SK-N-SH (cell line): ENCODE data around the gene RABGAP1L. TPM values are rescaled to one million over a fixed set of nuclear protein-coding genes. Genes with fewer than 3 reads are reported as not detected.

Experiments
- CTCF ChIA-PET: fragments of 300-600, 350-600 bp; formaldehyde crosslinking; extraction: SDS; loops from one replicate; lab custom pipeline; 2021; lab: Yijun Ruan, JAX
- POLR2A ChIA-PET: fragments of 350-600 bp; sonication (Branson Sonifier 250); formaldehyde crosslinking; extraction: SDS; loops from one replicate; lab custom pipeline; 2020; ENCODE audit warnings: antibody characterized with exemption, inconsistent platforms; lab: Yijun Ruan, JAX
- DNase-seq: peaks from one replicate; pipeline ENCODE4 v3.0.0; 2012
- H2AFZ ChIP-seq: fragments of 200-600 bp; sonication (generic); 2 replicates; pipeline ENCODE4 v1.8.1; 2016; ENCODE audit warnings: antibody characterized with exemption, mild to moderate bottlenecking, low read depth
- H3F3A ChIP-seq: fragments of 200-600 bp; sonication (generic); replicated peaks from 2 replicates; pipeline ENCODE3; 2016; ENCODE audit warnings: antibody characterized with exemption, mild to moderate bottlenecking; ENCODE audit not compliant: insufficient read depth
- H3K27ac ChIP-seq, 2 experiments: fragments of 200-500 bp in 1 of 2; fragments of 200-600 bp in 1 of 2; sonication (Bioruptor generic) in 1 of 2; sonication (generic), shearing (Covaris generic) in 1 of 2; 2 replicates each; pipeline versions ENCODE4 v1.5.1 to v1.6.1; 2014 to 2016; ENCODE audit warnings: low read depth in 2 of 2, inconsistent platforms in 1 of 2, low read length in 1 of 2, mild to moderate bottlenecking in 1 of 2, mixed read lengths in 1 of 2
- H3K27me3 ChIP-seq: fragments of 200-600 bp; sonication (generic), shearing (Covaris generic); 2 replicates; pipeline ENCODE4 v1.6.1; 2016; ENCODE audit warnings: mixed run types; ENCODE audit not compliant: insufficient read depth
- H3K36me3 ChIP-seq, 2 experiments: fragments of 200-500 bp in 1 of 2; fragments of 200-600 bp in 1 of 2; sonication (Bioruptor generic) in 1 of 2; sonication (generic) in 1 of 2; replicated peaks in 1 of 2; 2 replicates each; pipeline versions ENCODE3 to v1.5.1; 2014 to 2016; ENCODE audit warnings: low read length in 1 of 2, mild to moderate bottlenecking in 1 of 2; ENCODE audit not compliant: insufficient read depth in 2 of 2, control insufficient read depth in 1 of 2
- H3K4me1 ChIP-seq, 2 experiments: fragments of 200-500 bp in 1 of 2; fragments of 200-600 bp in 1 of 2; sonication (Bioruptor generic) in 1 of 2; sonication (generic), shearing (Covaris generic) in 1 of 2; 2 replicates each; pipeline versions ENCODE4 v1.5.1 to v1.6.1; 2014 to 2016; ENCODE audit warnings: low read depth in 1 of 2, low read length in 1 of 2, mixed run types in 1 of 2; ENCODE audit not compliant: insufficient read depth in 2 of 2, control insufficient read depth in 1 of 2
- H3K4me2 ChIP-seq: fragments of 200-600 bp; sonication (generic), shearing (Covaris generic); 2 replicates; pipeline ENCODE4 v1.6.1; 2017; ENCODE audit warnings: mixed run types
- H3K4me3 ChIP-seq, 2 experiments: fragments of 200-500 bp in 1 of 2; fragments of 200-600 bp in 1 of 2; sonication (Bioruptor generic) in 1 of 2; sonication (generic), shearing (Covaris generic) in 1 of 2; 2 replicates each; pipeline versions ENCODE4 v1.5.1 to v1.8.1; 2014 to 2016; ENCODE audit warnings: low read depth in 2 of 2, inconsistent platforms in 1 of 2, low read length in 1 of 2, mild to moderate bottlenecking in 1 of 2, mixed read lengths in 1 of 2, moderate library complexity in 1 of 2
- H3K79me2 ChIP-seq: fragments of 200-600 bp; sonication (generic); 2 replicates; pipeline ENCODE4 v1.8.1; 2017; ENCODE audit warnings: mild to moderate bottlenecking; ENCODE audit not compliant: insufficient read depth
- H3K9ac ChIP-seq: fragments of 200-600 bp; sonication (generic); 2 replicates; pipeline ENCODE4 v1.6.1; 2017; ENCODE audit warnings: mixed run types
- H3K9me2 ChIP-seq: fragments of 200-600 bp; sonication (generic); 2 replicates; pipeline ENCODE4 v1.6.1; 2017; ENCODE audit warnings: mixed run types
- H3K9me3 ChIP-seq: fragments of 200-600 bp; sonication (generic); 2 replicates; pipeline ENCODE4 v1.6.1; 2017; ENCODE audit warnings: mixed run types, mild to moderate bottlenecking, moderate library complexity
- H4K20me1 ChIP-seq: fragments of 200-600 bp; sonication (generic); 2 replicates; pipeline ENCODE4 v1.6.1; 2017; ENCODE audit warnings: mild to moderate bottlenecking, mixed run types; ENCODE audit not compliant: insufficient read depth
- CHD2 ChIP-seq: fragments of 150-350 bp; IDR thresholded peaks from 2 replicates; pipeline ENCODE4 v1.6.1; 2018; ENCODE audit warnings: low read length; ENCODE audit not compliant: partially characterized antibody
- ELF1 ChIP-seq: IDR thresholded peaks from 2 replicates; pipeline ENCODE4 v1.4.0; 2012
- EP300 ChIP-seq, 2 experiments: IDR thresholded peaks; 2 replicates each; pipeline versions ENCODE4 v1.4.0 to v1.6.1; 2012; ENCODE audit warnings: borderline replicate concordance in 1 of 2, low read depth in 1 of 2, low read length in 1 of 2
- EZH2phosphoT487 ChIP-seq: fragments of 200-600 bp; sonication (generic); IDR thresholded peaks from 2 replicates; pipeline ENCODE4 v1.6.1; 2017; ENCODE audit warnings: low read depth, mixed run types, mild to moderate bottlenecking, antibody characterized with exemption, moderate library complexity, borderline replicate concordance
- FOSL2 ChIP-seq: IDR thresholded peaks from 2 replicates; pipeline ENCODE4 v1.4.0; 2012; ENCODE audit warnings: low read depth, mild to moderate bottlenecking, moderate library complexity, borderline replicate concordance
- FOXJ3 ChIP-seq: sonication (generic); formaldehyde crosslinking; IDR thresholded peaks from 2 replicates; pipeline ENCODE4 v1.5.1; 2020; ENCODE audit warnings: mild to moderate bottlenecking, missing genetic modification reagents
- GABPA ChIP-seq: IDR thresholded peaks from 2 replicates; pipeline ENCODE4 v1.4.0; 2012; ENCODE audit warnings: low read depth, mild to moderate bottlenecking
- GATA2 ChIP-seq: sonication (generic); formaldehyde crosslinking; IDR thresholded peaks from 2 replicates; pipeline ENCODE4 v1.5.0; 2020; ENCODE audit warnings: mild to moderate bottlenecking, missing genetic modification reagents
- JUND ChIP-seq: IDR thresholded peaks from 2 replicates; pipeline ENCODE4 v1.4.0; 2012
- MEF2A ChIP-seq: IDR thresholded peaks from 2 replicates; pipeline ENCODE4 v1.4.0; 2012; ENCODE audit warnings: low read depth, borderline replicate concordance
- MXI1 ChIP-seq: IDR thresholded peaks from 2 replicates; pipeline ENCODE4 v1.6.1; 2012; ENCODE audit warnings: mild to moderate bottlenecking, low read depth, low read length, improper control_type of control experiment
- NFIC ChIP-seq: IDR thresholded peaks from 2 replicates; pipeline ENCODE4 v1.4.0; 2012; ENCODE audit warnings: borderline replicate concordance
- NRF1 ChIP-seq: IDR thresholded peaks from 2 replicates; pipeline ENCODE4 v1.6.1; 2012; ENCODE audit warnings: low read depth, mild to moderate bottlenecking, low read length
- PBX3 ChIP-seq: IDR thresholded peaks from 2 replicates; pipeline ENCODE4; 2012
- POLR2AphosphoS5 ChIP-seq: IDR thresholded peaks from 2 replicates; pipeline ENCODE4 v1.6.1; 2012; ENCODE audit warnings: low read depth, low read length
- RCOR1 ChIP-seq: fragments of 150-350 bp; IDR thresholded peaks from 2 replicates; pipeline ENCODE4 v1.6.1; 2017; ENCODE audit warnings: antibody characterized with exemption, low read length
- RFX5 ChIP-seq: IDR thresholded peaks from 2 replicates; pipeline ENCODE4 v1.6.1; 2012; ENCODE audit warnings: mild to moderate bottlenecking, improper control_type of control experiment, low read length
- RXRA ChIP-seq: IDR thresholded peaks from 2 replicates; pipeline ENCODE4 v1.4.0; 2012; ENCODE audit warnings: low read depth, mild to moderate bottlenecking, borderline replicate concordance
- SIN3A ChIP-seq: IDR thresholded peaks from 2 replicates; pipeline ENCODE4 v1.6.1; 2012; ENCODE audit warnings: low read depth, mild to moderate bottlenecking, low read length, moderate library complexity, borderline replicate concordance
- SMC3 ChIP-seq: IDR thresholded peaks from 2 replicates; pipeline ENCODE4 v1.6.1; 2012; ENCODE audit warnings: low read depth, low read length, improper control_type of control experiment
- TCF12 ChIP-seq: IDR thresholded peaks from 2 replicates; pipeline ENCODE4 v1.4.0; 2012
- YY1 ChIP-seq: IDR thresholded peaks from 2 replicates; pipeline ENCODE4 v1.4.0; 2012; ENCODE audit warnings: low read depth, mild to moderate bottlenecking
- ZBTB33 ChIP-seq: IDR thresholded peaks from 2 replicates; pipeline ENCODE4 v1.4.0; 2012; ENCODE audit warnings: low read depth, borderline replicate concordance
- WGBS: methylation state at CpG from one replicate; pipeline ENCODE4 v1.1.6; 2017; ENCODE audit warnings: low lambda C conversion rate; 5-methylcytosine and 5-hydroxymethylcytosine counted together
- polyA plus RNA-seq, 3 experiments: library from polyadenylated mRNA; depleted of rRNA; stranded (reverse); fragments of >200 nt; gene quantifications; 2 replicates each; pipeline ENCODE4 v1.2.3, GENCODE V29; 2012
- TF ChIP-seq, protein P1 (sequence below): IDR thresholded peaks from 2 replicates; pipeline ENCODE4 v1.4.0; 2012; ENCODE audit warnings: low read depth
- TF ChIP-seq, protein P2 (sequence below): IDR thresholded peaks from 2 replicates; pipeline ENCODE4 v1.4.0; 2012; ENCODE audit warnings: low read depth, borderline replicate concordance
- TF ChIP-seq, protein P3 (sequence below): fragments of 200-600 bp; sonication (generic); IDR thresholded peaks from 2 replicates; pipeline ENCODE4 v1.6.1; 2017; ENCODE audit warnings: antibody characterized with exemption, mild to moderate bottlenecking, moderate library complexity

Gene RABGAP1L
- polyA plus RNA-seq, 1 of the 3 experiments (the other 2 are of a cell fraction) = 7.2 TPM

- TF ChIP-seq, protein P1, sequence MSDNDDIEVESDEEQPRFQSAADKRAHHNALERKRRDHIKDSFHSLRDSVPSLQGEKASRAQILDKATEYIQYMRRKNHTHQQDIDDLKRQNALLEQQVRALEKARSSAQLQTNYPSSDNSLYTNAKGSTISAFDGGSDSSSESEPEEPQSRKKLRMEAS = no peak
- TF ChIP-seq GATA2 (CRISPR knock-in tag) = no peak
- TF ChIP-seq, protein P2, sequence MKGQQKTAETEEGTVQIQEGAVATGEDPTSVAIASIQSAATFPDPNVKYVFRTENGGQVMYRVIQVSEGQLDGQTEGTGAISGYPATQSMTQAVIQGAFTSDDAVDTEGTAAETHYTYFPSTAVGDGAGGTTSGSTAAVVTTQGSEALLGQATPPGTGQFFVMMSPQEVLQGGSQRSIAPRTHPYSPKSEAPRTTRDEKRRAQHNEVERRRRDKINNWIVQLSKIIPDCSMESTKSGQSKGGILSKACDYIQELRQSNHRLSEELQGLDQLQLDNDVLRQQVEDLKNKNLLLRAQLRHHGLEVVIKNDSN = no peak
- no peak for TF ChIP-seq MXI1
- TF ChIP-seq, all 33 proteins: peak for 0
Measured at GRCh38 chr1:174975764-174976163, 816.4 kb downstream of the RABGAP1L start (continued).

DNA sequence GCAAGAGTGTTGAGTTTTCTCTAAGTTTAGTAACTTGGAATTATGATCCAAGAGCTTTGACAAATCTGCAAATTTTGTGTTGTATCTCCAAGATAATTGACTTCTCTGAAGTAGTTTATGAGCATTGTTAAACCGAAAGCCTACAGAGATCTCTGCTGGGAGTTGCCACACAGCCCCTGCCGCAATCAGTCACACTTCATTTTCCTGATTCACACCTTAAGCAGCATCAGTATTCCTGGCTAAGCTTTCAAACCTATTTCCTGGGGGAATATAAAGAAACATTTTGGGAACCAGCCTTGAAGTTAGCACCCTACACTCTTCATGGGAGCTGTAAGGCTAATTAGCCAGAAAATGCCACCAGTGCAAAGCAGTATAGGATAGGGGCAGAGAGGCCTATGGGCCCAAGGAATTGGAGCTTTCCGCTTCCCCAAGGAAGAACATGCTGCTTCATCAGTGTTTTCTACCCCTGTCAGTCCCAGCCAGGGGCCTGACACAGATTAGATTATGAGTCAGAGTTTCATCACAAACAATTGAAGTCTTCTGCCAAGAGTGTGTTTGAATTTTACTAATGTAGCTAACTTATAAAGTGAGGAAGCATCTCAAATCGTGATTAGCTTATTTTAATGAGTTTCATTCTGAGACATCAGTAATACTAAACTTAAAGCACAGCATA is 817.3 kb downstream of the RABGAP1L start:
- Histone ChIP-seq H3K9me2 (no peaks in the 10 kb centered on the region), H3K27me3 (no peaks in the 10 kb centered on the region), H3K27ac (no peak overlapping the region), H3K4me2 (no peak overlapping the region), H3K36me3 (peaks cover 0 to 5% of the 10 kb centered on the region in 2 experiments), H3K4me1 (peaks cover 8 to 13% of the 10 kb centered on the region in 2 experiments; a peak in 2 of 4 replicates), H3F3A (no peaks in the 10 kb centered on the region), H3K9ac (no peak overlapping the region), H4K20me1 (no peaks in the 10 kb centered on the region), H2AFZ (no peak overlapping the region), H3K79me2 (no peaks in the 10 kb centered on the region), H3K9me3 (no peaks in the 10 kb centered on the region), H3K4me3 (no peak overlapping the region)
- DNase-seq = no peak
- 0 out of 2 replicates have a peak, but pooled peaks have one; percentile 13 for TF ChIP-seq TCF12
- TF ChIP-seq RXRA = no peak
- peak; percentile 52; the same call in 1 of the 2 replicates for TF ChIP-seq PBX3
- TF ChIP-seq GABPA = no peak
- TF ChIP-seq FOXJ3 (CRISPR knock-in tag) = no peak
- TF ChIP-seq POLR2AphosphoS5 = no peak
- no peak for TF ChIP-seq CHD2
- no peak for TF ChIP-seq SIN3A
- TF ChIP-seq YY1 = no peak
- no peak for TF ChIP-seq ZBTB33
- peak; percentile 22; the same call in 1 of the 2 replicates for TF ChIP-seq JUND
- TF ChIP-seq, protein P1 = no peak
- TF ChIP-seq SMC3 = no peak
- no peak for TF ChIP-seq ELF1
- TF ChIP-seq RCOR1 = no peak
- TF ChIP-seq, protein P3, sequence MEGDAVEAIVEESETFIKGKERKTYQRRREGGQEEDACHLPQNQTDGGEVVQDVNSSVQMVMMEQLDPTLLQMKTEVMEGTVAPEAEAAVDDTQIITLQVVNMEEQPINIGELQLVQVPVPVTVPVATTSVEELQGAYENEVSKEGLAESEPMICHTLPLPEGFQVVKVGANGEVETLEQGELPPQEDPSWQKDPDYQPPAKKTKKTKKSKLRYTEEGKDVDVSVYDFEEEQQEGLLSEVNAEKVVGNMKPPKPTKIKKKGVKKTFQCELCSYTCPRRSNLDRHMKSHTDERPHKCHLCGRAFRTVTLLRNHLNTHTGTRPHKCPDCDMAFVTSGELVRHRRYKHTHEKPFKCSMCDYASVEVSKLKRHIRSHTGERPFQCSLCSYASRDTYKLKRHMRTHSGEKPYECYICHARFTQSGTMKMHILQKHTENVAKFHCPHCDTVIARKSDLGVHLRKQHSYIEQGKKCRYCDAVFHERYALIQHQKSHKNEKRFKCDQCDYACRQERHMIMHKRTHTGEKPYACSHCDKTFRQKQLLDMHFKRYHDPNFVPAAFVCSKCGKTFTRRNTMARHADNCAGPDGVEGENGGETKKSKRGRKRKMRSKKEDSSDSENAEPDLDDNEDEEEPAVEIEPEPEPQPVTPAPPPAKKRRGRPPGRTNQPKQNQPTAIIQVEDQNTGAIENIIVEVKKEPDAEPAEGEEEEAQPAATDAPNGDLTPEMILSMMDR = no peak
- no peak for TF ChIP-seq EZH2phosphoT487
- TF ChIP-seq EP300 (IDR thresholded peaks at IDR 0.05; ENCODE audit: borderline replicate concordance in 1 of 2, low read depth in 1 of 2, low read length in 1 of 2) = no peak
- no peak for TF ChIP-seq MEF2A
- TF ChIP-seq NFIC = peak; percentile 39; the same call in 1 of the 2 replicates
- TF ChIP-seq NRF1 = no peak
- TF ChIP-seq RFX5 = no peak
- TF ChIP-seq FOSL2 = peak; percentile 52; the same call in 1 of the 2 replicates
- CTCF ChIA-PET = interaction anchor here (1.0 to 1.8 kb wide), 6 partner anchors 11 to 714 kb away, joined by 3 to 8 read pairs (median 4); no protein-coding TSS in a partner anchor
- WGBS = 75% methylated on average over 4 of the region's 4 CpGs
- POLR2A ChIA-PET = no interaction called here
